CD4-positive, alpha-beta T cell treated with Interleukin-4 for 4 hours (primary cell): ENCODE results near the gene SARDH.
"Not testable (repeated sequence)": the region's sequence is repeated elsewhere in the genome, so short reads cannot be mapped to it uniquely, and the experiment has no call there.

Source experiments
- DNase-seq: peaks from one replicate; pipeline ENCODE4 v3.0.0-alpha.2; 2020

The SARDH gene

DNA sequence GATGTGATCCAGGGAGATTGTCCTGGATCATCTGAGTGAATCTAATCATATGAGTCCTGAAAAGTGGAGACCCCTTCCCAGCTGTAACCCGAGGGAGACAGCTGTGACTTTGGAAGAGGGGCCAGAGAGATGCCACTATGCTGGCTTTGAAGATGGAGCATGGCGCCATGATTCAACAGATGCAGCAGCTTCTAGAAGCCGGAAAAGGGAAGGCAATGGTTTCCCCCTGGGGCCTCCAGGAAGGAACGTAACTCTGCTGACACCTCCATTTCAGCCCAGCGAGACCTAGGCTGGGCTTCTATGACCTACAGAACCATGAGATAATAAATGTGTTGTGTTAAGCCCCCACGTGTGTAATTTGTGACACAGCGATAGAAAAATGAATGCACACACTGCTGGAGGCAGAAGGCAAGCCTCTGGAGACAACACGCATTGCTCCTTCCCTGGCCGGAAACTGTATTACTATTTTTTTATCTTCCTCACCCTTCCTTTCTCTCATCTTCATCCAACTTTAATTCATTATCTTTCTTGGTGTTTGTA lies 16.6 kb upstream of the SARDH start:
- no peak for DNase-seq

DNA sequence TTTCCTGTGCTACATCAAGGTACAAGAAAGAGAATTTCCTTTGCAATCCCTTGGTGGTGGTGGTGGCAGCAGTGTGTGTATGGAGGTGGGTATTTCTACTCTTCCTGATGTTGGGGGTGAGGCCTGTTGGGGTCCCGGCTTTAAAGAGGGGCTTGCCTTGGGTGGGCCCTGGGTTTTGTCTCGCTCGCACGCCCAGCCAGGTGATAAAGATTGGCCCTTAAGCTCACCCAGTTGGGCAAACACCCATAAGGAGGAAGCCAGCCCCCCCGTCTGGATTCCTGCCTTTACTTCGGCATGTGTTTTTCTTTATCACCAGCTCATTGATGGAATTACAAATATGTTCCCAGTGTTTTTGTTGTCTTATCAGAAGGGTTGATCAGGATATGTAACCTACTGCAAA lies 16.0 kb upstream of the SARDH start:
- DNase-seq: no peak

DNA sequence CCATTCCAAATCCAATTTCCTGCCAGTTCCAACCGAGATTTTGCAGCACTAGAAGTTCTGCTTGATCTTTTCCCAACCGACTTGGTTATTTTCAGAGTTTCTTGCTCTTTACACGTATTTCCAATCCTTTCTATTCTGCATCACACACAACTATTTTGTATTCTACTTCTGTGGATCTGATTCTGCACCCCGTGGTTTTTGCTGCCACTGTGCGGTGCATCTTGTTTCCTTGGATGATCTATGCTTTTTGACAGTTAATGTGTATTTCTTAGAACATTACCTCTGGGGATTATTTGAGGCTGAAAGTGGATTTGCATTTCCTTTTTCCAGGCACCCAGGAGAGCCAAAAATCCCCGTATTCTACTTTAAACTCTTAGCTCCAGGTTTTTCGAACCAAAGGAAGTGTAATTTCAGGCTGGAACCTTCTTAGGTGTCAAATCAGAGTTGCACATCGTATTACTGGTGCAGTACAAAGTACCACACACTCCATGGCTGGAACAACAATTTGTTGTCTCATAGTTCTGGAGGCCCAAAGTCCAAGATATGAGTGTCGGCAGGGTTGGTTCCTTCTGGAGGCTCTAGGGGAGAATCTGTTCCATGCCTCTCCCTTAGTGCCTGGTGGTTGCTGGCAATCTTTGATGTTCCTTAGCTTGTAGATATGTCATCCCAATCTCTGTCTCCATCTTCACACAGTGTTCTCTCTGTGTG lies 14.7 kb upstream of the SARDH start:
- DNase-seq: no peak

DNA sequence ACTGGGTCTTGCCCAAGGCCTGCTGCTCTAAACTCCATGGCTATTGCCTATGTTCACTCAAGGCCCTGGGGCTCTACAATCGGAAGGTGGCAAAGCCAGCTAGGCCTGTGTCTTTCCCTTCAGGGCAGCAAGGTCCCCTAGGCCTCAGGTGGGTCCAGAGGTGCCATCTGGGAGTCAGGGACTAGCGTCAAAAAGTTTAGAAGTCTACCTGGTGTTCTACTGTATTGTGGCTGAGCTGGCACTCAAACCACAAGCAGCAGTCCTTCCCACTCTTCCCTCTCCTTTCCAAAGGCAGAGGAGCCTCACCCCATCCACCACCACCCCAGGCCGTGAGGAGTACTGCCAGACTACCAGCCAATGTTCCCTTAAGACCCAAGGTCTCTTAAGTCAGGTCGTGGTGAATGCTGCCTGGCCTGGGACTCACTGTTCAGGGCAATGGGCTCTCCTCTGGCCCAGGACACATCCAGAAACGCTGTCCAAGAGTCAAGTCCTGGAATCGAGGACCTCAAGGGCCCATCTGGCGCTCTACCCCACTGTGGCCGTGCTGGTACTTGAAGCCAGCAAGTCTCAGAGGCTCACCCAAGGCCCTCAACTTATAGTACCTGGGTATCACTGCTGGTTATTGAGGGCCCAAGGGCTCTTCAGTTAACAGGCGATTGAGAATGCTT lies 13.0 kb upstream of the SARDH start:
- DNase-seq: no peak

DNA sequence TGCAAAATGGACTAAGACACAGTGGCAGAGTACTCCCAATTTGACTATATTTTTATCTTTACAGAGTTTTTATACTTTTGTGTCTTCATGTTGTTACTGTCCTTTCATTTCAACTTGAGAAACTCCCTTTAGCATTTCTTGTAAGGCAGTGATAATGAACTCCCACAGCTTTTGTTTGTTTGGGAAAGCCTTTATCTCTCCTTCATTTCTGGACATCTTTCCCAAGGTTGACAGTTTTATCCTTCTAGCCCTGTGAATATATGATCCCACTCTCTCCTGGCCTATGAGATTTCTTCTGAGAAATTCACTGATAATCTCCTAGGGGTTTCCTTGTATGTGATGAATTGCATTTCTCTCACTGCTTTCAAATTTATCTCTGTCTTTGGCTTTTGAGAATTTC lies 9.2 kb upstream of the SARDH start:
- DNase-seq: no peak

DNA sequence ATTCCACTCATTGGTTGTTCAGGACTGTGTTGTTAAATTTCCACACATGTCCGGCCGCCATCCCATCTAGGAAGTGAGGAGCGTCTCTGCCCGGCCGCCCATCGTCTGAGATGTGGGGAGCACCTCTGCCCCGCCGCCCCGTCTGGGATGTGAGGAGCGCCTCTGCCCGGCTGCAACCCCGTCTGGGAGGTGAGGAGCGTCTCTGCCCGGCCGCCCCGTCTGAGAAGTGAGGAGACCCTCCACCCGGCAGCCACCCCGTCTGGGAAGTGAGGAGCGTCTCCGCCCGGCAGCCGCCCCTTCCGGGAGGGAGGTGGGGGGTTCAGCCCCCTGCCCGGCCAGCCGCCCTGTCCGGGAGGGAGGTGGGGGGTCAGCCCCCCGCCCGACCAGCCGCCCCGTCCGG lies 6.4 kb upstream of the SARDH start:
- not testable (repeated sequence) for DNase-seq

DNA sequence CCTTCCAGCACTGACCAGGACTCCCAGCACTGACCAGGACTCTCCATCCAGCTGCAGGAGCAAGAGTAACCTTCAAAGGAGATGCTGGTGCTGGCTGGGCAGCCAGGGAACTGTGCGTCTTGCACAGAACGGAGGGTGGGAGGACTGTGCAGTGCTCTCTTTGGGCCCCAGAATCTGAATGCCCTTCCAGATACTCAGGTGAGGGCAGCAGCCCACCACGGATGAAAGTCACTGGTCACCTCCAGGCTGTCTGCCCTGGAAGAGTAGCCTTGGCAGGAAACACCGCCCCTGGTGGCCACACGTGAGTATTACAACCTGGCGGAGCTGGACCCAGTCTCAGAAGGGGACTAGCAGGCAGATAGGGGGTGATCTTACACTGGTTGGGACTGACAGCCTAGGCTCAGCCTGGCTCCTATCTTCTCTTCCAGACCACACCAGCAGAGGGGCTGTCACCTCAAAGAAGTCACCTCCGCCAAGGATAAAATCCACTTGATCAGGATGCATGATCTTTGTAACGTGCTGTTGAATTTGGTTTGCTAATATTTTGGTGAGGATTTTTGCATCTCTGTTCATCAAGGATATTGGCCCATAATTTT lies 4.8 kb upstream of the SARDH start:
- peak; percentile 68 for DNase-seq

DNA sequence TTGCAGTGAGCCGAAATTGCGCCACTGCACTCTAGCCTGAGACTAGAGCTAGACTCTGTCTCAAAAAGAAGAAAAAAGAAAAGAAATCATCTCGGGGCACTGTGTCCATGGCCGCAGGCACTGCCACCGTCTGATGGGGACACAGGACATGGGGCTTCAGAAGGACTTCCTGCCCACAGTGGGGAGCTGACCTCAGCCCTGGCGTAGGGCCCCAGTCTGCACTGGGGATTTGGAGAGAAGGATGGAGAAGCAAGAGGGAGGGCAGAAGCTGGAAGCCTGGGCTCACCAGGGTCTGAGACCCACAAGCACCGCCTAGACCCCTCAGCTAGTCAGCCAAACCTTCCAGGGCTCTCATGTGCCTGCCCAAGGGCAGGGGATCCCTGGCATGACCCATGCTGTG lies 4.1 kb upstream of the SARDH start:
- no peak for DNase-seq

DNA sequence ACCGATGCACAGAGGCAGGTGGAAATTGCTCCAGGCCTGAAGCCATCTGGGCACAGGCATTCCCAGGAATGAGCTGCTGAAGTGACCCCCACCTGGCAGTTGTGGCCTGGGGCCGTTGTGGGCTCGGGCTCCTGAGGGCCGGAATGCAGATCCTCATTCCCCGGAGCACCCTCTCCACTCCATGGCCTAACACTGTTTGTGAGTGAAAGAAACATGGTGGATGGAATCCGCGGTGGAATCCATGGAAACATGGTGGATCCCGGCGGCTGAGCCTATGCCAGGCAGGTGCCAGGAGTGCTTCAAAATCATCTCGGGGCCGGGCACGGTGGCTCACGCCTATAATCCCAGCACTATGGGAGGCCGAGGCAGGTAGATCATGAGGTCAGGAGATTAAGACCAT lies 3.6 kb upstream of the SARDH start:
- no peak for DNase-seq

DNA sequence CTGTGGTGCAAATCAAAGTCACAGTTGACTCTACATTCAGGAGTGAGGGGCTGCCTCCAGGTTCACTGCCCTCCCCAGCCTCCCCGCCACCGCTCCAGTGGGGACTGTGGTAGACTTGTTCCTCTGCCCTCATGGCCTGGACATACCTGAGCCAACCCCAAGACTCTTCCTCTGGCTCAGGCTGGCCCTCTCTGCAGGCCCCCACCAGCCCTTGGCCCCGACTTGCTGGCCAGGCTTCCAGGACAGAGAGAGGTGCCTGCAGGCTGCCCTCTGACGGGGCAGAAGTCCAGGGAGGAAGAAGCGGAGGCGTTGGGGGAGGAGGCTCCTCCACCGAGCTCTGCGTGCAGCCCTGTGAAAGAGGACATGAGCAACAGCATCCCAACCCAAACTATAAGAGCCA lies 2.8 kb upstream of the SARDH start:
- DNase-seq: no peak

DNA sequence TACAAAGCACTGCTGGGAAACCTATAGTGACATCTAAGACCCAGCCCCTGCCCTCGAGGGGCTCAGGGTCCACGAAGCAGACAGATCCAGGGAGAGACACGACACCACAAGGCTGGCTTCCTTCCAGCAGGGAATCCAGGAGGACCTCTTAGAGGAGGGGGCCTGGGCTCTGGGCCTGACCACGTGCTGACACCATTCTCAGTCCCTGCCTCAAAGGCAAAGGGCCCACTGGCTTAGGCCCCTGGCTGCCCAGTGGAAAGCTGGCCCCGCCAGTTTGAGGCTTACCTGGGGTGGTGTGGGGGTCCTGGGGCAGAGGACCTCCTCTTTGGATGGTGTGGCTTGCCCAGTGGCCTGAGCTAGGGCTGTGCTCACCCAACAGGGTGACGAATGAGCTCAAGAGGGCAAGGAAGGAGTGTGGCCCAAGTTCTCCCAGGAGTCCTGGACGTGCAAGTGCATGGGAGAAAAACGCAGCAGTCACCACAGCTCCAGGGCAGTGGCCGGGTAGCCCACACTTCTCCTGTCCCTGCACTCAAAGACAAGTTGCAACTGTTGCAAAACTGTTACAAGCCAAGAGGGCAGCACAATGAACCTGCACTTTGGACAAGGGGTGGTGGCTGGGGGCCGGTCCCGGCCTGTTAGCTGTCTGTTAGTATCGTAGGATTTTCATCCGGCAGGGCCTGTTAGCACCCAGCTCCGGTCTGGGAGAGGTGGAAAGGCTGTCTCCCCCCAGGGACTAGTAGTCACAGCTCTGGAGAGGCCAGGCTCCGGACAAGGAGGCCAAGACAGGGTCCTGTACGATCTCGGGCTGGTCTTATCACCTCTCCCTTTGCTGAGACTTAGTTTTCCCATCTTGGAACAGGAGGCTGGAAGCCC lies 1.5 kb upstream of the SARDH start:
- no peak for DNase-seq

DNA sequence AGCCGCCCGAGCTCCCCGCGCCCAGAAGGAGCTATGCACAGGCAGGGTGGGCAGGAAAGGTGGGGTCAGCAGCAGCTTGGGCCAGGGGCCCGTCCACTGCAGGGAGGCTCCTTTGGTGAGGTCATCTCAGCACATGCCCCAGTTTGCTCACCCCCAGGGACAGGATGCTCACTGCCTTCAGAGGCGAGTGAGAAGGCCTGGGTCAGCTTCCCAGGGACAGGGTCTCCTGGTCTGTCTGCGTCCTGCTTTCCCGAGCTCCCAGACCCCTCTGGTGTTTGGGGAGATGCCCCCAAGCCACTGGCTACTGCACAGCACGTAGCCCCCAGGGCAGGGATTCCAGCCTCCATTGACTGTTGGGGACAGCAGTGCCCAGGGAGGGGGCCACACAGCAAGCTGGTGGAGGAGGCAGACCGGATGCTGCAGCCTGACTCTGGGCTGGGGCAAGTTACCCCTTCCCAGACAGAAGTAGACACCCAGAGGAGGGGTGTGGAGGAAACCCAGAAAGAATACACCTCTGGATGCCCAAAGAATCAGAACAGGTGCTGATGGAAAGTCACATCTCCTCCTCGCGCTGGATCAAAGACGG lies 581 bp upstream of the SARDH start:
- no peak for DNase-seq

DNA sequence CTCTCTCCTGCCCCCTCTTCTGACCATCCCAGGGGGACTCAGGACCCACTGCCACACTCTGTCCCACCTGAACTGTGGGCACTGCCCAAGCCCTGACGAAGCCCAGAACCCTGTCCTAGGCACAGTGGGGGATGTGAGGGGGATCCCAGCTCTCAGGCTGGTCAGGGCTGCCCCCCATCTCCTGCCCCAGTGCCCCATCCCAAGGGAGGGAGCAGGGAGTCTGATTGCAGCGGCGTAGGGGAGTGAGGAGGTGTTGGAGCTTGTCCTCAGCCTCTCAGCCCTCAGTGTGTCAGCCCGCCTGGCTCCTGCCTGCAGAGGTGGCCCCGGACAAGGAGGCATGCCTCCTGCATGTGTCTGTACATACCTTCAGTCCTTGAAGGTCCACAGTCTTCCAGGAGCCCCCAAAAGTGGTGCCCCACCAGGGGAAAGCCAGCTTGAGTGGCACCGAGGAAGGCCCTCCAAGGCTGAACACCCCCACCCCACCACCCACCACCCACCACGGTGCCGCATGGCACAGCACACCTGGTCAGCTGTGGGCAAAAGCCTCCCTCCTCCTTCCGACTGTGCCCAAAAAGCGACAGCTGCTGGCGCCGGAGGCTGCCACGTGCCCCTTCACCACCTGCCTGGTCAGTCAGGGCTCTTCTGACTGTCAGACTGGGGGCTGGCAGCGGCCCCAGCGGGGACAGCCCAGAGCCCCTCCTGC lies 930 bp downstream of the SARDH start:
- DNase-seq: no peak

DNA sequence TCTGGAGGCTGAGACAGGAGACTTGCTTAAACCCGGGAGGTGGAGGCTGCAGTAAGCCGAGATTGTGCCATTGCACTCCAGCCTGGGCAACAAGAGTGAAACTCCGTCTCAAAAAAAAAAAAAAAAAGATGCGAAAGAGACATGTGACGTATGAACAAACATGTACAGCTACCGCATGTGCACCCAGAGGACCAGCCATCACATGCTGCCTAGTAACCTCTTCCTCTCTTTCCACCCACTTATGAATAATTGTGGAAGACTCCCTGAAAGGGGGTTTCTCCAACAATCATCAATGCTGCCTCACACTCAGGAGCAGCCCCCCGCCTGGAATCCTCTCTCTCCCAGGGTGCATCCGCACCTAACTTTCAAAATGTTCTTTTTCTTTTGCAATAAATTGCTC lies 2.2 kb downstream of the SARDH start:
- no peak for DNase-seq

DNA sequence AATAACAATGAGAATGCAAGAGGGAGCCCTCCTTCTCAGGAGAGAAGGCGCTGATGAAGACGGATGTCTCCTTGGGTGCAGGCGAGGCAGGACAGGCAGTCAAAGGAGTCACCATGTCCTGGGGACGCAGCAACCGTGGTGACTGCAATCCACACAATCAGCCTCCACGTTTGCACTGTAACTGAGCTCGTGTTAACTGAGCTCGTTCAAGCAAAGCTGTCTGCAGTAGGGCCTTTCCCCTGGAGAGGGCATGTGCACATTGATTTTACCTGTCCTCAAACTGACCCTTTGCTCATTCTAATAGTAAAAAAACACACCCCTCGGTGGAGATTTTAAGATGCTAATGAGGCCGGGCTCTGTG lies 2.8 kb downstream of the SARDH start:
- DNase-seq: no peak

DNA sequence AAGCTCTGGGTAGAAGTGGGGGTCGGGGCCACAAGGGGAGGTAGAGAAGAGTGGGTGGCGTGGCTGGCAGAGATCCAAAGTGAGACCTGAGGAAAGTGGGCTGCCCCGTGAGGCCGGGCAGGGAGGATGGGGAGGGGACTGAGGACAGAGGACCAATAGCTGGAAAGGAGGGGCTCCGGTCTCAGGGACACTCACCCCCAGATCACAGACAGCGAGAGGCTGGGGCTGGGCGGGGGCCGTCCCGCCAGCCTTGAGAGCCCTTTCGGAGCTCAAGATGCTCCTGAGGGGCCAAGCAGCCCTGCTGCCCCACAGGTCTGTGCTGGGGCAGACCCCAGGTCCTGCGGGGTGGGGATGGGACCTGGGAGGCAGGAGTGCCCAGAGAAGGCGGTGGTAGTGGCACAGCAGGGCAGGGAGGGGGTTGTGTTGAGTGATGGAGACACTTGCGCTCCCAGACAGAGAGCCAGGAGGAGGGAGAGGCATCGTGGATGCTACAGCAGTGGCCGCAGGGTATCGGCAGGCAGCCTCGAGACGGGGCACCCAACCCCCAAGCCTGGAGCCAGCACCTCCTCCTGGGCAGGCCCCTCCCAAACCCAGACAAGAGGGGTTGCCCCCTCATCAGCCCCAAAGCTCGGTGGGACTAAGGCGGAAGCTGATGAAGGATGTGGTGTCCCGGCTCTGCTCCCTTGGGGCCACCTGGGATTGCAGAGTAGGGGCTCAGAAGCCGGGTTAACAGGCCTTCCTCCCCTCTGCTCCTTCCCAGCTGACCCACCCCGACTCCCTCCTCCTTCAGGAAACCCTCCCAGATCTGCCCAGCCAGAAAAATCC lies 3.4 kb downstream of the SARDH start:
- DNase-seq: no peak

DNA sequence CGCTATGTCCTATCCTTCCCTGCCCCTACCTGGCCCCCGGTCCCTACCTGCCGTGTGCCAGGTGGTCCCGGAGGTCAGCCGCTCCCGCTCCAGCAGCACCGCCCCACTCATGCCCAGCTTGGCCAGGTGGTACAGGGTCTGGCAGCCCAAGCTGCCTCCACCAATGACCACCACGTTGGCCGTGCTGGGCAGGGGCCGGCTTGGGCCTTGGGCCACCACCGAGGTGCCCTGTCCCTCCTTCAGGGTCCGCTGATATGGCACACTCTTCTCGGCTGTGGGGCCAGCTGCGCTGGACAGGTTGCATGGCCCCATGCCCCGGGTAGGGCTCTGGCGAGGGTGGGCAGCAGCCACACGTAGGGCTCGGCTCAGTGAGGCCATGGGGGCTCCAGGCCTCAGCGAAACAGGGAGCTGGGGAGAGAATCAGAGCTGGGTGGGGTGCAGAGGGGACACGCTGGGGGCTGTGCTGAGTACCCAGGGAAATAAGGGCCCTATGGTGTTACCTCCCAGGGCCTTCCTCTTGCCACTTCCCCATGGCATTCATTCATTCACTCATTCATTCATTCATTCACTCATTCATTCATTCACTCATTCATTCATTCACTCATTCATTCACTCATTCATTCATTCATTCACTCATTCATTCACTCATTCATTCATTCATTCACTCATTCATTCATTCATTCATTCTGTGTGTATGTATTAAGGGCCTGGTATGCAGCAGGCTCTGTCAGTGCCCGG lies 4.2 kb downstream of the SARDH start:
- no peak for DNase-seq

DNA sequence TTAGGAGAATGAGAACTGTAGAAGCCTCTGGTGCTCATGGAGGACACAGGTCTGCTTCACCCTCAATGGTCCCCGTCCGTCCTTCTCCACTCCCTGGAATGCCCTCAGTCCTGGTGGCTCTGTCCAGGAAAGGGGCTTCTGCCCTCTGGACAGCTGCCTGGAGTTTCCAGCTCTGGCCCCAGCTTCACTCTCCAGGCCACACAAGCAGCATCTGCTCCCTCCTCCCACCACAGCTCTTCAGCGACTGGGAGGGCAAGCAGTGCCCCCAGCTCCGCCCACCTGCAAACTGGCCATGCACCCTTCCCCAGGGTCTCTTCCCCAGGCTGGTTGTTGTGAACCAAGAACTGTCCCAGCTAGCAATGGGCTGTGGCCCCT lies 4.7 kb downstream of the SARDH start:
- DNase-seq: no peak

DNA sequence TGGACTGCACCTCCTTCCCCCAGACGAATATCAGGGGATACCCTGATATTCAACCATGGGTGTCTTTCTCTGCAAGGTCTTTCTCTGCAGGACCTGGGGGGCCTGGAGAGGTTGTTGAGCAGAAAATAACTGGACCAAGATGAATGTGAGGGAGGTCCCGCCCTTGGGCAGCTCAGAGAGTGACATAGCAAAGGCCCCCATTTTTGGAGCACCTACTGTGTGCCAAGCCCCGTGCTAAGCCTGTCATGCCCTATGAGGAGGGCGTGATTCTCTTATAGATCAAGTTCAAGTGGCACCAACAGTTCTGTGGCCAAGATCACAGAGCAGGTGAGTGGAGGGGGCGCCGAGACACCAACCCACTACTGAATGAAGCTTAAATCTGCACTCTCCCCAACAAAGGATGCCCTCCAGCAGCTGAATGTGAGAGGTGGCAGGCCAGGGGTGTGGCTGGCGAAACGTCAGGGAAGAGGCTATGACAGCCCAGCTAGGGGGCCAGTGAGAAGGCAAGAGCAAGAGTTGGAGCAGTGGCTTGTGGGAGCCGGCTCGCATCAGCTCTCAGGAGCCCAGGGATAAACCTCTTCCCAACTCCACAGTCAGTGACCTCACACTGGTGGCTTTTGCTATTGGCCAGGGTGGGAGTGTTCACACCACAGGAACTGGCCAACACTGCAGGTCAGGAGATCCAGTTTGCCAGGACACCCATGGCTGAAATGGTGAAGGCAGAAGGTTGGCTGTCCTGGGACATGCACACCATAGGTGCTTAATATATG lies 5.3 kb downstream of the SARDH start:
- DNase-seq: no peak
